ENCODE data around the gene LFNG. TPM values are rescaled to one million over a fixed set of nuclear protein-coding genes. Genes with fewer than 3 reads are reported as not detected.

LFNG gene
- total RNA-seq, 1 experiment from 2014 or later: 4.5 TPM

- ChIA-PET CTCF (interaction anchor here (0.6 kb wide), 1 partner anchor 68 kb away, joined by 3 read pairs; no protein-coding TSS in a partner anchor), POLR2A (no interaction called here)
- Mint-ChIP-seq H3K36me3 (ENCODE audit: insufficient read depth, unreplicated experiment) (no peaks in the 10 kb centered on the region), H3K4me1 (ENCODE audit: low read depth, unreplicated experiment) (no peaks in the 10 kb centered on the region), H3K4me3 (ENCODE audit: unreplicated experiment) (no peak overlapping the region), H3K27me3 (ENCODE audit: insufficient read depth, unreplicated experiment) (no peaks in the 10 kb centered on the region), H3K9me3 (ENCODE audit: unreplicated experiment) (no peaks in the 10 kb centered on the region), H3K27ac (ENCODE audit: unreplicated experiment) (no peak overlapping the region)
- no peak for TF ChIP-seq CTCF (IDR thresholded peaks at IDR 0.05; ENCODE audit: insufficient read depth in 1 of 2, low read depth in 1 of 2, low read length in 1 of 2, severe bottlenecking in 1 of 2, unreplicated experiment in 1 of 2)
- no peak for DNase-seq
- Histone ChIP-seq H3K36me3 (ENCODE audit: control insufficient read depth, insufficient read depth, low read length) (no peaks in the 10 kb centered on the region), H3K9me3 (no peaks in the 10 kb centered on the region), H3K4me1 (no peaks in the 10 kb centered on the region), H3K4me3 (ENCODE audit: low read depth, low read length) (no peak overlapping the region), H3K27me3 (replicated peaks; ENCODE audit: control insufficient read depth, insufficient read depth, low read length) (no peaks in the 10 kb centered on the region)
- BruUV-seq (replicated peaks): no TSS peak
- intact Hi-C loops (cut with micrococcal nuclease; ENCODE audit: unreplicated experiment): no loop called here
Observed at GRCh38 chr7:2499719-2500430, 19.7 kb upstream of the LFNG start.

GRCh38 chr7:2500701-2501100 lies 18.9 kb upstream of the LFNG start:
- no TSS peak for BruUV-seq (replicated peaks)
- CTCF ChIA-PET: no interaction called here
- no peaks in the 10 kb centered on the region for H3K36me3 Mint-ChIP-seq (ENCODE audit: insufficient read depth, unreplicated experiment)

GRCh38 chr7:2501947-2502646 lies 17.5 kb upstream of the LFNG start:
- Mint-ChIP-seq H3K4me3 (ENCODE audit: unreplicated experiment) (no peak overlapping the region), H3K27me3 (ENCODE audit: insufficient read depth, unreplicated experiment) (no peaks in the 10 kb centered on the region), H3K36me3 (ENCODE audit: insufficient read depth, unreplicated experiment) (no peaks in the 10 kb centered on the region), H3K4me1 (ENCODE audit: low read depth, unreplicated experiment) (no peaks in the 10 kb centered on the region), H3K9me3 (ENCODE audit: unreplicated experiment) (no peaks in the 10 kb centered on the region), H3K27ac (ENCODE audit: unreplicated experiment) (no peak overlapping the region)
- TF ChIP-seq CTCF (IDR thresholded peaks at IDR 0.05; ENCODE audit: insufficient read depth in 1 of 2, low read depth in 1 of 2, low read length in 1 of 2, severe bottlenecking in 1 of 2, unreplicated experiment in 1 of 2): no peak
- intact Hi-C loops (cut with micrococcal nuclease; ENCODE audit: unreplicated experiment): no loop called here
- Histone ChIP-seq H3K27me3 (replicated peaks; ENCODE audit: control insufficient read depth, insufficient read depth, low read length) (no peaks in the 10 kb centered on the region), H3K4me3 (ENCODE audit: low read depth, low read length) (no peak overlapping the region), H3K9me3 (no peaks in the 10 kb centered on the region), H3K4me1 (no peaks in the 10 kb centered on the region), H3K36me3 (ENCODE audit: control insufficient read depth, insufficient read depth, low read length) (no peaks in the 10 kb centered on the region)
- POLR2A ChIA-PET: no interaction called here
- BruUV-seq (replicated peaks): no TSS peak
- DNase-seq: no peak
- CTCF ChIA-PET: no interaction called here

More at GRCh38 chr7:2500701-2501100, 18.9 kb upstream of the LFNG start:
- Histone ChIP-seq H3K4me1 (no peaks in the 10 kb centered on the region), H3K36me3 (ENCODE audit: control insufficient read depth, insufficient read depth, low read length) (no peaks in the 10 kb centered on the region), H3K4me3 (ENCODE audit: low read depth, low read length) (no peak overlapping the region), H3K9me3 (no peaks in the 10 kb centered on the region), H3K27me3 (replicated peaks; ENCODE audit: control insufficient read depth, insufficient read depth, low read length) (no peaks in the 10 kb centered on the region)
- H3K9me3 Mint-ChIP-seq (ENCODE audit: unreplicated experiment): no peaks in the 10 kb centered on the region
- no peaks in the 10 kb centered on the region for H3K27me3 Mint-ChIP-seq (ENCODE audit: insufficient read depth, unreplicated experiment)
- no peak for DNase-seq
- no peak overlapping the region for H3K27ac Mint-ChIP-seq (ENCODE audit: unreplicated experiment)
- no peak overlapping the region for H3K4me3 Mint-ChIP-seq (ENCODE audit: unreplicated experiment)
- H3K4me1 Mint-ChIP-seq (ENCODE audit: low read depth, unreplicated experiment): no peaks in the 10 kb centered on the region
- no peak for TF ChIP-seq CTCF (IDR thresholded peaks at IDR 0.05; ENCODE audit: insufficient read depth in 1 of 2, low read depth in 1 of 2, low read length in 1 of 2, severe bottlenecking in 1 of 2, unreplicated experiment in 1 of 2)
- POLR2A ChIA-PET: no interaction called here
- intact Hi-C loops (cut with micrococcal nuclease; ENCODE audit: unreplicated experiment): no loop called here
